UCSD-AML1 (cell line): Measurements from ENCODE around the gene MRPS34.

Source experiments
- DNase-seq: peaks from one replicate; lab custom pipeline; 2025; ENCODE audit not compliant: unreplicated experiment; lab: John Stamatoyannopoulos, UW

The MRPS34 gene

DNA sequence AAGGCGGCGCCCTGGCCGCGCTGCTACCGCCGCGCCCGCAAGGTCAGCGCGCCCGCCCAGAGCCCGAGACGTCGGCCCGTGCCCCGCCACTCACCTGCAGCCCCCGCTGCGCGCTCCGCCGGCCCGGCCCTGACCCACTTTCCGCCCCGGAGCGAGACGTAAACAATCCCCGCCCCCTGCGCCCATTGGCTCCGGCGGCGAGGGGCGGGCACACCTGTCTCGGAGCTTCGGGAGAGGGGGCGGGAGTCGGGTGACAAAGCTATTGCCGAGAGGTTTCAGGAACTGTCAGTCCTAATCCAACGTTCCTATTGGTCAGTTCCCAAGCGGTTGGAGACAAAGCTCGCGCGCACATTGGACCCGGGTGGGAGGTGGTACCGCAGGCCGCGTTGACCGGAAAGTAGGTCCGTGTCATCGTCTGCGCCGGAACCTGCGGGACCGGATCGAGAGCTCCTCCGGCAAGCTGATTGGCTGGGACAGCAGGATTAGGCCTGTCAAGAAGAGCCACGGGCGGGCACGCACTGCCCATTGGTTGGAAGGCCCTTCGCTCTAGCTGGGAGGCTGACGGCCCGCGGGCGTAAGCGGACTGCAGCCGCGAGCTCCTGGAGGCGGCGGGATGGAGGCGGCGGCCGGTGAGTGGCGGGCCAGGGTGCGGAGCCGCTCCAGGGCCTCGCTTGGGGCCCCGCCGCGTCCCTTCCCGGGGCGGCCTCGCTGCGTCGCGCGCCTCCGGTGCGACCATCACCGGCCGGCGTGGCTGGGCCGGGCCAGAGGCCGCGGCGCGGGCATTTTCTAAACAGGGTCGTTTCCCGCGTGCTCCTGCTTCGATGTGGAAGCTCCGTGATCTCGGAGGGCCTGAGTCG, 9.7 kb upstream of the MRPS34 start, which contains the start of the genes NUBP2 and SPSB3:
Gene NUBP2, plus strand, starts transcription at position 553 of the 857 bp plus-strand sequence. Its CDS starts 61 bp downstream, at position 614.
Gene SPSB3, minus strand, starts transcription at position 164 of the 857 bp plus-strand sequence. CDS start 1,088 bp downstream, outside the sequence.
- peak; percentile 99 for DNase-seq

DNA sequence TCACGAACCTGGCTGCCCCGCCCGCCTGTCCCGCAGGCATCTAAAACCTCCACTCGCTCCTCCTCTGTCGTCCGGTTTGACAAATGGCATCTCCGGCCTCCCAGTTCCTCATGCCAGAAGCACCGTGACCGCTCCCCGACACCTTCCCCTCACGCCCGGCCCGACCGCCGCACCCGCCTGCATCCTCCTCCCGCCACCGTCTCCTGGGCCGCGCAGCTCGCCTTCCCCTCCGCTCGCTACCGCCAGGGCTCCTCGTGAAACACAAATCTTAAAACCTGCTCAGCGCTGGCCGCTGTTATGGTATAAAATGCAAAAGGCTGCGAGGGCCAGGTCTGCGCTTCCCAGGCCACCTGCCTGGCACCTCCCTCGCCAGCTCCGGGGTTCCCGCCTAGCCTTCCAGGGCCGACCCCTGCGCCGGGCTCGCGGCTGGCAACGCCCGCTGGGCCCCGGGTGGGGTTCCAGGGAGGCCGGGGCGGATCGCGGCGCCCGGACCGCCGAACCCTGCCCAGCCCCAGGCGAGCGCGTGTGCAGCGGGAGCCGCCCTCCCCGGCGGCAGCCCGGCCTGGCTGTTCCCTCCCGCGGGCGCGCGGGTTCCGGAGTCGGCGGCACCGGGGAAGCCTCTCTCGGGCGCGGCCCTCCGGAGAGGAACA, 8.9 kb upstream of the MRPS34 start:
- peak; percentile 42 for DNase-seq

DNA sequence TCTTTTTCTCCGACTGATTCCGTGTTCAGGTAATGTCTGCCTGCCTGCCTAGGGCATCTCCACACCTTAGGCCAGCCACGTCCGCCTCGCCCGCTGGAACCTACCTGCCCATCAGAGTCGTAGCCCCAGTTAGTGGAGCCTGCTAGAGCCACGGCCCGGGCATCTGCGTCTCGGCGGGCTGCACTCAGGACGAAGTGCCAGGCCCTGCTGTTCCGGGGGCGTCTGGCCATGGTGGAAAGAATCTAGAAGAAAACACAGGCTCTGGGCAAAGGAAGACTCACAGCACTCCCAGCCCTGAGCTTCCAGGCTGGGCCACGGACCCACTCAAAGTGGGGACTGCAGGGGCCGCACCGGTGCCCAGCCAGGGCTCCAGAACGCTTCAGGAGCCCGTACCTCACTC, 8.3 kb upstream of the MRPS34 start:
- DNase-seq, result no peak

DNA sequence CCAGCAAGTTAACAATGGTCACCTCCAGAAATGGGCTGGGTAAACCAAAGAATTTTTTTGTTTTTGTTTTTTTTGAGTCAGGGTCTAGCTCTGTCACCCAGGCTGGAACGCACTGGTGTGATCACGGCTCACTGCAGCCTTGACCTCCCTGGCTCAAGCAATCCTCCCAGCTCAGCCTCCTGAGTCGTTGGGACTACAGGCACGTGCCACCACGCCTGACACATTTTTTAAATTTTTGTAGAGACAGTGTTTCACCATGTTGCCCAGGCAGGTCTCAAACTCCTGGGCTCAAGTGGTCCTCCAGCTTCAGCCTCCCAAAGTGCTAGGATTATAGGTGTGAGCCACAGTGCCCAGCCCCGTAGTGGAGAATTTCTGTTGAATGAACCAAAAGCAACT, 7.7 kb upstream of the MRPS34 start:
- no peak for DNase-seq

DNA sequence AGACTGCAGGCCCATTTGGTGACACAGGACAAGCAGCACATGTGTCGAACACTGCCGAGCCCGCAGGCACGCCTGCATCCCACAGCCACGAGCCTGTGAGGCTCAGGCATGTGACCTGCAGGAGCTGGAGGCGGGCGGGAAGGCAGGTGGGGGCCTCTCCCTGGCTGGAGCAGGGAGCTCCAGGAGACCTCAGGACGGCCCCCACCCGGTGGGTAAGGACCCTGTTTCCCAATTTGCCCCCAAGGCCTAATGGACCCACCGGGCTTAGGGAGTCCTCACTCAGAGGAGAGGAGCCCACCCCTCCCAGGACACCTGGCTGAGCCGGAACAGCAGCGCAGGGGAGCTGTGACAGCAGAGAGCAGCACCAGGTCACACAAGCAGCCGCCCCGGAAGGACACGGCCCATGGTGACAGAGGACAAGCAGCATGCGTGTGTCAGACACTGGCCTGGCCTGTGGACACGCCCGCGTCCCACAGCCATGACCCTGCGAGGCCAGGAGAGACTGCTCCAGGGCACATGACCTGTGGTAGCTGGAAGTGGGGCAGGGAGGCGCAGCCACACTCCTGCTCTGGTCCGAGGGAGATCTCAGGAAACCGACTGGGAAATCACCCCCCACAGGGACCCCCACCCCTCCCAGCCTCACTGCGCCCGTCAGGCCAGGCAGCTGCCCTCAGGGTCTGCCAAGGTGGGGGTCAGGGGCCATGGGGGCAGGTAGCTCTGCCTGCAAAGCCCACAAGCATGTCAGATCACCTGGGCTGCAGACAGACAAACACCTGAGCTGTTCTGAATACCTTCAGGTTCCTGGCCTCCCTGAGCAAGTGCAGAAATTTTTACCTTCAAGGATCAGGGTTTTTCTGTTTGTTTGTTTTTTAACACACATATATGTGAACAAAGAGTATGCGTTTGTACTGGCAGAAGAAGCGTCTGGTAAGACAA, 7.1 kb upstream of the MRPS34 start:
- DNase-seq, result no peak

DNA sequence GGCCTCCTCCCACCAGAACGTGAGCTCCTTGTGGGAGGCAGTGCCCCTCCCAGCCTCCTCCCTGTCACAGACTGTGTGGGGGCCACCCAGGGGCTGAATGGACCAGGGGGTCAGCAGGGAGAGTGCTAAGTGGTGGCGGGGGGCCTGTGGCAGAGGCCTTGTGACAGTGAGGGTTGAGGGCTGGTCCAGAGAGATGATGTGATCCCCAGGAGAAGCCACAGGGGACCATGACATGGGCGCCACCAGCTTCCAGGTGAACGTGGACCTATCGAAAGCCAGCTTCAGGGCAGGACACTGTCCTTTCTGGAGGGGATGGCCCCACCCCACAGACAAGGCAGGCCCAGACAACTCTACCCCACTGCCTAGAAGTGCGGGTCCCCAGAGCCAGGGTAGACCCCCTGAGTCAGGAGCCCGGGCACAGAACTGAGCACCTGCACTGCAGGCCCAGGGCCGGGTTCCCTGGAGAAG, 6.3 kb upstream of the MRPS34 start:
- DNase-seq, result no peak

DNA sequence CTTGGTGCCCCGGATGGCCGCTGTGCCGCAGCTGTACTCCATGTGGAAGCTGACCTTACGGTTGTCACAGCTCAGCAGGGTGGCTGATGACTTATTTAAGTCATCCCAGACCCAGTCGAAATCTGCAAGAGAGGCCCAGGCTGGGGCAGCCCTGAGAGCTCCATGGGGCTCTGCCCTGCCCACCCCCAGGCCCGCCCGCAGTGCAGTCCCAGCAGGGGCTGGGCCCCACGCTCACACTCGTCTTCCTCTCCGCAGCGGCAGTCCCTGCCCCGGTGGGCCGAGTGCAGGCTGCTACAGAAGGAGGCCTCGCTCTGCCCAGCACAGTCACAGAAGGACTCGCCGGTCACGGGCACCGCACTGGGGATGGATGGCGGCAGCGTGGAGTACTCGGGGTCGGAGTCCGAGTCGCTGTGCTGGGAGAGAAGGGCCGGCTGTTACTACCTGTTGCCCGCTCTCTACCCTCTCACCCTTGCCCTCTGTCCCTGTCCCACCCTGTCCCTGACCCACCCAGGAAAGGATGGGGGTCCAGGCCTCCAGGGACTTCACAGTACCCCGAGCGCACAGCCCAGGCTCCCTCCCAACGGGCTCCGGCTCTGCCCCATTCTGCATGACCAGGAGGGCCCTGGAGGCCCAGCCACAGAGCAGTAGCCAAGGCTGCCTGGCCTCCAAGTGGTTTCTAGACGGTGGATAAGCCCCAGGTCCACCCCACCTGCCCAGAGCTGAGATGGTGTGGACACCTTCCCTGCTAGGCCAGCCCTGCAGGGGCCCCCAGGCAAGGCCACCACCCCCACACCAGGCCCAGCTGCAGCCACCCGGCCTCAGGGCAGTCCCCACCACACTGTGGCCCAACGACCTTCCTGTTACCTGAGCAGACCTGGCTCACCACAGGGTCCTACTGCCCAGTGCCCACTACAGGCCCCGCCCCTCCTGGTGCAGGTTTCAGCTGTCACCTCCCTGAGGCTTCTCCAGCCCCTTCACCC, 5.6 kb upstream of the MRPS34 start:
- no peak for DNase-seq

DNA sequence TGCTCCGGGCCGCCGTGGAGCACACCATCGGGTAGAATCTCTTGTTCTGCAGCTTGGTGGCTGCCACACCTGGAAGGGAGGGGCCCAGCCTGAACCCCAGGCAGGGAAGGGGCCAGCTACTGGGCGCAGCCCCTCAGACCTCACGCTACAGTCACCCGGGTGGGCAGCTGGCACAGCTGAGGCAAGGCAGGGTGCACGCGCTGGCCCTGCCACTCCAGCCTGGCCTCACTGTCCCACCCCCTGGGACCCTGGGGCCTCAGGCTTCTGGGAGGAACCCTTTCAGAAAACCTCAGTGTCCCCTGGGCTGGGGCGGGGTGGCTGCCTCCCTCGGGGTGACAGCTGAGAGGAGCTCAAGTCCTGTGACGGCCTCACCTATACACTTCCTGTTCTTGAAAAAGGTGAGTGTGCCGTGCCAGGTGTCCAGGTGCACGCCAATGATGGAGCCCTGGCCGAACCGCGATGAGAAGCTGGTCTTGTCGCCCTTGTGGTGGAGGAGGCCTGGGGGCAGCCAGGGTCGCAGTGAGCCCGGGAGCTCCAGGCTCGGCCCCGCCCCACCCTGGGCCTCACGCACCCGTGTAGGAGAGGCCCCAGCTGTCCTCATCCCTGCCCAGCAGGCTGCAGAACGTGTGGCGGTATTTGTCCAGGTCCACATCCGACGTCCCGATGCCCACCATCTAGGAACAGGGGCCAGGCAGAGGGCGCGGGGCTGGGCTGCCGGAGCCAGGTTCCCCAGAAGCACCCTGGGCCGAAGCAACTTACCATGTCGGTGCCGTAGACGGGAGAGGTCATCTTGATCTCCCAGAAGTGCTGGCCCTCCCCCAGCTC, 4.7 kb upstream of the MRPS34 start:
- no peak for DNase-seq

DNA sequence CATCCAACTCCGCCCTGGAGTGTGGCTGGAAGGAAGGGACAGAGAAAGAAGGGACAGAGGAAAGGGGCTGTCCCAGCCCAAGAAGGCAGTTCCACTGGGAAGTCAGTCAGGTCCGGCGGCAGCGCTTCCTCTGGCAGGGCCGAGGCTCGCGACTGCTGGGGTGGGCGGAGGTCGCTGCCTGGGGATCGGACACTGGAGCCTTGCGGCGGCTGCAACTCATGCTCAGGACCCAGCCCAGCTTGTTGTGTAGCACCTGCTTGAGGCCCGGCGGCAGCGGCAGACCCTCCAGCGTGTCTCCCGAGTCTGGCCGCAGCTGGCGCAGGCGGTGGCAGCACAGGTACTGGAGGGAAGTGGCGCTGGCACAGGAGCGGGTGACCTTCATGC, 4.0 kb upstream of the MRPS34 start:
- no peak for DNase-seq

DNA sequence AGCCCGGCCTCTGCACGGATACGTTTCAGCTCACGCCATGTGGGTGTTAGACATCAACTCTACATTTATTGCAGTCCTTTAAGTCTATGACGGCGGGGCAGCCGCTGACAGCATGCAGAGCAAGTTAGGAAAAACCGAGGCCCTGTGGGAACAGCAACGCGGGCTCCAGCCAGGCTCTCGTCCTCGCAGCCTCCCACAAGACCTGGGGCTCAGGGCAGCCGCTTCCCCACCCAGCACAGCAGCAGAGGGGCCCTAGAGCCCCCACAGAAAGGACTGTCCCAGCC, 3.7 kb upstream of the MRPS34 start:
- DNase-seq, result no peak

DNA sequence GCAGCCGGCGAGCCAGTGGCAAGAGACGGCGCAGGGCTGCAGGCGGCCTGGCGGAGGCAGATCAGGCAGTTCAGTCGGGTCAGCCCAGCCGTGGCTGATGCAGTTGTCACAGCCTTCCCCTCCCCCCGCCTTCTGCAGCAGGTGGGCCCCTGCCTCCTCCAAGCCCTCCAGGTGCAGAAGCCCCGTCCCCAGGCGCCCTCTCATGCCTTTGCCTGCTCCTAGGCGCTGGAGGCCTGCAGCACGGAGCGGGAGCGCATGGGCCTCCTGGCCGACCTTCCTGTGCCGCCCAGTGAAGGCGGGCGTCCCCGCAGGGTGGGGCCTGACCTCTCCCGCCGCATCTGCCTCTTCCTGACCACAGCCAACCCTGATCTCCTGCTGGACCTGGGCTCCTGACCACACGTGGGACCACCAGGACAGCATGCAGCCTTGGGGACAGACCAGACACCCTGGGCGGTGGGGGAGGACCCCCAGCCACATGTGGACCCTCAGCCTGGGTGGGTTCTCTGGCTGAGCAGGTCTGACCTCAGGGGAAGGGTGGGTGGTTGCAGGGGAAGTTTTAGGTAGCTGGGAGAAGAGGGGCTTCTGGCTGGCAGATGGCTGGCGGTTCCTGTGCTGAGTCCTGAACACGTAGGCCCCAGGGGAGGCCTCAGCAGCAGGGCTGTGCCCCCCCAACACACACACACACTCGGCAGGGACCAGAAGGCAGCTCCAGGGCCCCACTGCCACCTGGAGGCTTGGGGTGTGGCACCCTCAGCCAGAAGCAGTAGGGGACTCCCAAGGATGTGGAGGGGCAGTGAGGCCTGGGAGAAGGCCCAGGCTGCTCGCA, 3.1 kb upstream of the MRPS34 start:
- DNase-seq, result no peak

DNA sequence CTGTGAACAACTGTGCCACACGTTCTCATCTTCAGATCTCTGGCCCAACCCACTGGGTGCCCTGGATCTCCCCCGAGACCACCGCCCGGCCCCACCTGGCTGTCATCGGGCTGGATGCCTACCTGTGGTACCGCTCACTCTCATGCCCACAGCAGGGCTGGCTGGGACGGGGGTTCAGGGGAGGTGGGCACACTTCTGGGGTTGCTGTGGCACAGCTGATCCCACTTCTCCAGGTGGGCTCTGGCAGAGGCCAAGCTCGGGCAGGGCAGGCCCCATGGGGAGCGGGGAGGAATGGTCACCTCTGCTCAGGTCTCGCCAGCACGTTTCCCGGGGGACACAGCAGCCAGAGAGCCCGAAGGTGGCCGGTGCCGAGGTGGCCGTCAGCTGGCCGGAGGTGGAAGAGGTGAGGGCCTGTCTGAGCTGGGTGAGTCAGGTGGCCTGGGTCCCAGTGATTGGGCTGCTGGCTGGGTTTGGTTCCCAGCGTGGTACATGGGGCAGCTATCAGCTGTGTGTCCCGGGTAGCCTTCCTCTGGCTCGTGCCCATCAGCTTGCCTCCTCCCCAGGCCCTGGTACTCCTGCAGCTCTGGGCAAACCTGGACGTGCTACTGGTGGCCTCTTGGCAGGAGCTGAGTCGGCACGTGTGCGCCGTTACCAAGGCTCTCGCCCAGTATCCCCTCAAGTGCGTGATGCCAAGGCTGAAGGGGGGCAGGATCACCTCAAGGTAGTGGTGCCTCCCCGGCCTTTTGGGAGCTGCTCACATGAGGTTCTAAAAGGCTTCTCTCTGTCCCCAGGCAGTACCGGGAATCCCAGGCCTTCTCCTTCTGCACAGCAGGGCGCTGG, 2.3 kb upstream of the MRPS34 start:
- no peak for DNase-seq

DNA sequence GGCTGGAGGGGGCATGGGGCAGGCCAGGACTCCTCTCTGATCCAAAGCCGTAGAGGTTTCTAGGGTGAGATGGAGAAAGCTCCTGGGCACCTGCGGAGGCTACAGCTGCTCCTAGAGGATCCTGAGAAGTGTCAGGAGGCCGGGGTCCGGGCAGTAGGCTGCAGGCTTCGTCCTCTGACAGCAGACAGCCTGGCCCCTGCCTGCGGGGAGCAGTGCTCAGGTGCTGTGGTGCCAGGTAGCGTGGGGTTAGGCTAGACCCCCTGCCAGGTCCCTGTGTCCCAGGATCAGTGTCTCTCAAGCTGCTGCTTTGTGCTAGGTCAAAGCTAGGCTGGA, 1.5 kb upstream of the MRPS34 start:
- DNase-seq, result no peak

DNA sequence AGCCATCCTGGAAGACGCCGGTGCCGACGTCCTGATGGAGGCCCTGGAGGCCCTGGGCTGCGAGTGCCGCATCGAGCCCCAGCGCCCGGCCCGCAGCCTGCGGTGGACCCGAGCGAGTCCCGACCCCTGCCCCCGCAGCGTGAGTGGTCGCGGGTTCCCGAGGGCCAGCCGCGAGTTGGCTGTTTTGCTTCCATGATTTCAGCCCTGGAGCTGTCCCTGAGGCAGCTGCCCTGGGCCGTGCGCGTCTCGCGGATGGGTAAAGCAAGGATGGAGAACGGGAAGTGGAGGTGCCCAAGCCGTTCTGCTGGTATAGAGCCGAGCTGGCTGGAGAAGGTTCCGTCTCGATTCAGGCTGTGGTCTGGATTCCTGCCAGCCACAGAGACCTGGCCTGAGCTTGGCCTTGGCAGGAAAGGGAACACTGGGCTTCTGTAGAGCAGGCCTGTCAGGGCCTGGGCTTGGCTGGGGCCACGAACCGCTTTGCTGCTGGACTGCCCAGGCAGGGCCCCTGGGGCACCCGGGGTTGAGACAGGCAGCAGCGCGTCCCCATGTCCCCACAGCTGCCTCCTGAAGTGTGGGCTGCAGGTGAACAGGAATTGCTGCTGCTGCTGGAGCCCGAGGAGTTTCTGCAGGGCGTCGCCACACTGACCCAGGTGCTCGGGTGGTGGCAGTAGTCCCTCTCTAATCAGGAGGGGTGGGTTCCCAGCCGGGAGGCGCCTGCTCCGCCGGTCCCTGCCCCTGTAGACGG, 941 bp upstream of the MRPS34 start:
- peak; percentile 68 for DNase-seq

DNA sequence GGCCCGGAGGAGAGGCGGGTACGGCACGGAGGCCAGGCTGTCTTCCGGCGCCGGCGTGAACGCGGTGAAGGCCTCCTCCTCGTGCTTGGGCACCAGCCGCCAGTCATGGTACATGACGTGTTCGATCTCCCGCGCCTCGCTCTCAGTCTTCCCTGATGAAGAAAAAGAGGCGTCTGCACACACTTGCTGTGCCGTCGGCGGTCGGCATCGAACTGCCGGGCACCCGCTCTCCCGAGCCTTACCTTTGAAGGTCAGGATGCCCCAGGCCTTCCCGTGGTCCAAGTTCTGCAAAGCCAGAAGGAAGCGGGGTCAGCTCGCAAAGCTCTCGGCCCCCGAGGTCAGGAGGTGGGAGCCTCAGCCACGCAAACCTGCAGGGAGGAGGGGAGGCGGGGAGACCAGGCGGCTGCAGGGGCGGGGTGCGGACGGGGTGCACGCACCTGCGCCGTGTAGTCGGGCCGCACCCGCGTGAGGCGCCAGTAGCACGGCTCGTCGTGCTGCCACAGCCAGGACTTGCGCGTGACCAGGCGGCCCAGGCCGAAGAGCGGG, 499 bp downstream of the MRPS34 start, which contains the start of gene EME2:
Gene EME2, plus strand, starts transcription at position 449 of the 546 bp plus-strand sequence. CDS start 418 bp downstream, outside the sequence.
- peak; percentile 41 for DNase-seq

DNA sequence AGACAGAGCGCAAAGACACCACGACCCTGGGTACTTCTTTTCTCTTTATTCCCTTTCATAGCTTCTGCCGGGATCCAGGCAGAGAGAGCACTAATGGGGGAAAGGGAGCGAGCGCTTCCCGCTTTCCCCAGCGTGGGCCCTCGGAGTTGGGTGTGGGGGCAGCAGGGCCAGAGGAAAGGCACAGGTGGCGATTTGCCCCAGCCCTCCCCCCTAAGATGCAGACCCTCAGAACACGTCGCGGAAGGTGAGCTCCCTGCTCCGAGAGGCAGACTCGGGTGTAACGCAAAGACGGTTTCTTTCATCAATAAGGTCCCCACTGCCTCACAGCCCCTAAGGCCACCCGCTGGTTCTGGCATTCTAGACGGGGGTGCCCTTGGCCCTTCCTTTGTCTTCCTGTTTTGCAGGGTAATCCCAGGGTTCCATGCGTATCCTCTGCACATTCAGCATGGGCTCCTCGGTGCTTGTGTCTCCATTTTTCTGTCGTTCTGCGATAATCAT, 1.0 kb downstream of the MRPS34 start:
- no peak for DNase-seq
